NCI-H748 treated with DMSO at 0.1 percent for 48 hours (cell line): ENCODE measurements around the gene CCDC174.
"Not testable (repeated sequence)": the region's sequence is repeated elsewhere in the genome, so short reads cannot be mapped to it uniquely, and the experiment has no call there.

Experiments
- DNase-seq: peaks from one replicate; lab custom pipeline; 2025; lab: John Stamatoyannopoulos, UW

Gene CCDC174

DNA sequence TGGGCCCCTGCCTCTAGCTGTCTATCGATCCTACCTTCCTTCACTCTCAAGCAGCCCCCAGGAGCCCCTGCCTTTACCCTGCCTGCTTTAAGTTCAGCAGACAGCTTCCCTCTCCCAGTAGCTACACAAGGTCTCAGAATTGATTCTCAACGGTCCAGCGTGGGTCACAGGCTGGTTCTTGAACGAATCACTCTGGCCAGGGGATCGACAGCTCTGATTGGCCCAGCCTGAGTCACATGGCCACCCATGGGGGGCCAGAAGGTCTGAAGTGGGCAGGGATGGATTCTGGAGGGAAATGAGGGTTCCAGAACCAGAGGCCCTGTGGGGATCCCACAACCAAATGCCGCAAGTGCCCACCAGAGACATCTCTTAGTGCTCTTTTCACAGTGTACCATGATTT is 23.7 kb upstream of the CCDC174 start:
- no peak for DNase-seq

- DNase-seq, result no peak
Observed at GRCh38 chr3:14628406-14628805, 23.2 kb upstream of the CCDC174 start.

- DNase-seq, result no peak
Observed at GRCh38 chr3:14630404-14631100, 21.0 kb upstream of the CCDC174 start.

- no peak for DNase-seq
Observed at GRCh38 chr3:14631101-14631497, 20.5 kb upstream of the CCDC174 start.

GRCh38 chr3:14631687-14632441 is 19.7 kb upstream of the CCDC174 start:
- no peak for DNase-seq

DNA sequence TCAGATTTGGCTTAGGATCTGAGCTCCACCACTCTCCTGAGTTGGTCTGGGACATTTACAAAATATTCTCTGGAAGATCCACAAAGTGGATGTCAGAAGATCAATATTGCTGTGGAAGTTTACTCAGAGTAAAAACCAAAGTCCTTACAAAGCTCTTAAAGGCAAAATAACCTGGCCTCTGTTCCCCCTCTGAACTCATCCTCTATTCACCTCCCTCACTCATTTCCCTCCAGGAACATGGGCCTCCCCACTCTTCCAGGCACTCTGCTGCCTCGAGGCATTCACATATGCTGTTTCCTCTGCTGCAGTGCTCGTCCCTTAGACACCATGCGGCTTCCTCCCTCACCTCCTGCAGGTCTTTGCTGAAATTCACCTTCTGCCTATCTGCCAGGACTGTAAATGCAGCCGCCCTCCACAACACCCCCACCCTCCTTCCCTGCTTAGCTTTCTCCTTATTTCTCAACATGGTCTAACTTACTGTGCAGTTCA is 19.1 kb upstream of the CCDC174 start:
- DNase-seq, result no peak

- no peak for DNase-seq
Observed at GRCh38 chr3:14633417-14633816, 18.1 kb upstream of the CCDC174 start.

- DNase-seq, result no peak
Observed at GRCh38 chr3:14633819-14634424, 17.6 kb upstream of the CCDC174 start.

DNA sequence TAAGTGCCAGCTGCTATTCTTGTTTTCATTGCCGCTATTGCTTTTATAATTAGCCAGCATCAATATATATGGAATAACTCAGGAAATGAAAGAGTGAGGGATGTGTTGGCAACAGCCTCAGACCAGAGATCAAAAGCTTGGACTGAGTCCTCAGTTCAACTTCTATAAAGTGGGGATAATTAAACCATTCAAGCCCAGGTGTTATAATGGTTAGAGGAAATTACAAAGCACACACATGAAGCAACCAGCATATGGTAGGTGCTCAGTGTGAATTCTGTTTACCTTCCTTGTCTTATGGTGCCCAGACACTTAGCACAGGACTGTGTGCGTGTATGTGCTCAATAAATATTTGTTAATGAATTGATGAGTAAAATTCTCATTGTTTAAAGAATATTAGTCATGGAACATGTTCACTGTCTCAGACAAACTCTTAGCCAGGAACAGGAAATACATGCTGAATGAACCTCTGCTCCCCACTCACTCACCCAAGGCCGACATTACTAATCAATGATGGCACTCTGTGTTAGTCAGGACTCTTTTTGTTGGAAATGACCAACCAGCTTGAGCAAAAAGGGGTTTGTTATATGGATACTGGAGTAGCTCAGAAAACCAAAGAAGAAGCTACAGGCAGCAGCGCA is 16.7 kb upstream of the CCDC174 start:
- peak; percentile 46 for DNase-seq

DNA sequence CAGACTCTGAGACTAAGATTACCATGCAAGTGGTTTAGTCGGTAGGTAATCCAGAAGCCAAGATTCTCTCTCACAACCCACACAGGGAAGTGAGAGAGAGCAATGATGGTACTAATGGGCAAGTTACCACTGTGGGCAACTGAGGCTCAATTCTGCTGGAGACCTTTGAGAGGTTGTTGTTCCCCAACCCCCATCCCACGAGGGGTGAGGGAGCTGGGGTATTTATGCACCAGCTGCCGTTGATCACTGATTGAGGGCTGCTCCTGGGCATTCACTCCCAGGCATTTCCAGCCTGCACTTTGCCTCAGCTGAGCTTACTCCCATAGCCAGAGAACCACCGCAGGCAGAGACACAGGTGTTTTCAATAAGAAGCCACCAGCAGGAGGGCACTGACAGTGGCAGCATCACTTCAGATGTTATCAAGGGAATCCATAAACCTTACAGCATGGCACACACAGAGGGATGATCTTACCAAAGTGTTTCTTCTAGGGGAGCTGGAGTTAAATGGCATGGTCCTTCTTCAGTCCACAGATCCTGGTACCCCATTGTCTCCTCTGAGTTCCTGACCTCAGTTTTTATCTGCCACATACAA is 15.0 kb upstream of the CCDC174 start:
- DNase-seq, result no peak

GRCh38 chr3:14640157-14640562 is 11.4 kb upstream of the CCDC174 start:
- no peak for DNase-seq

- no peak for DNase-seq
Observed at GRCh38 chr3:14640734-14641133, 10.8 kb upstream of the CCDC174 start.

- DNase-seq, result no peak
Observed at GRCh38 chr3:14641346-14641745, 10.2 kb upstream of the CCDC174 start.

GRCh38 chr3:14645453-14645852 is 6.1 kb upstream of the CCDC174 start:
- DNase-seq, result no peak

DNA sequence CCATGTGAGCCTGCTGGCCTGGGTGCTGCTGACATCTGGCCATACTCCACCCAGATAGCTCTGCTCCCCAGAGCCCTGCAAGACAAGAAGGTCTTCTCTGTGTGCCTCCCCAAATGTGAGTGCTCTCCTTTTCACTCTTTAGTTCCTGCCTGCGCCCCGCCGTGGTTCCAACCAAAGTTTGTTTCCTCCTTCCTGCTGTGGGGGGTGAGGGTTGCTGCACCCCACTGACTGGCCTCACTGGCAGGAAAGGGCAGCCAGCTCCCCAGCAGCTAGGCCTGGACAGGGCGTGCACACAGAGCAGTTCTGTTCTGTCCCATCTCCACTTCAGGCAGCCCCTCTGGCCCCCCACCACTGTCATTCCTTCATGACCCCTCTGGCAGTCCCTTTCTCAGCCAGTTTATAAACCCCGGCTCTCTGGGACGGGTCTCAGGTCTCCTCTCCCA is 5.4 kb upstream of the CCDC174 start:
- no peak for DNase-seq

- no peak for DNase-seq
Observed at GRCh38 chr3:14646589-14647413, 4.8 kb upstream of the CCDC174 start.

DNA sequence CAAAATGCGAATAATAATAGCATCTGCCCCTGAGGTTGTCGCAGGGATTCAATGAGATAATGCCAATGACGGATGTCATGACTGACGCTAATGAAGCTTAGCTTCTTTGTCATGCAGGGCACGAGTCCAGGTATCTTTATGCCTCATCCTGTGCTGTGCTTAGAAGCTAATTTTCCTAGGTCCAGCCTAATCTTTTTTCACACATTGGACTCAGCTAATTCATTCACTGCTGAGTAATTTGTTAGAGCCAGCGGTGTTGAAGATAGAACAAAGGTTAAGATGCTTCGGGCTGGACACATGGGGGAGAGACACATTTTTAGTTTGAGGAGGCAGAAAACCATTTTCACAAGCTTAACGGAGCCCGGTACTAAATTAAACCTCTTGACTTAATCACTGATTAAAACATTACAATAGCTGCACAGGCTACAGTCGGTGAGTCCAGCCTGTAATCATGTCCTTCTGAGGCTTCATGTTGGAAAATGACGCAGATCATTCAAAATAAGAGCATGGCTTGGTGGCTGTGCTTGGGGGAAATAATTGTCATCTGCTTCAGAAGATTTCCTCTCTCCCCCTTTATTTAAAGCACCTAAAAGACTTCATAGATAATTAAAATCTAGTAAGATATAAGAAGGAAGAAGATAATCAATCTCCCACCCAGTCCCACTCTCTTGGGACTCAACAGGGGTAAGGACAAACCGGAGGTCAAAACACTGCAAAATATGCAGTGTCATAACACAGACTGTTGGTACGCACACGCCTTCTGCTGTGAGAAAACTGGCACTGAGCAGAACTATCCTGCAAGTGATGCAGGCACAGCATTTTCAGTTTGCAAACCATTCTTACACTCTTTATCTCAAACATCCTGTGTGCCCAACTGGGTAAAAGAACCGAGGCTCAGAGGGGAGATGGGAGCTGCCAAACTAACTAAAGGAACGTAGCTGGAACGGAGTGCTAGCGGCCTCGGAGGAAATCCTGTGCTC is 3.3 kb upstream of the CCDC174 start:
- no peak for DNase-seq

DNA sequence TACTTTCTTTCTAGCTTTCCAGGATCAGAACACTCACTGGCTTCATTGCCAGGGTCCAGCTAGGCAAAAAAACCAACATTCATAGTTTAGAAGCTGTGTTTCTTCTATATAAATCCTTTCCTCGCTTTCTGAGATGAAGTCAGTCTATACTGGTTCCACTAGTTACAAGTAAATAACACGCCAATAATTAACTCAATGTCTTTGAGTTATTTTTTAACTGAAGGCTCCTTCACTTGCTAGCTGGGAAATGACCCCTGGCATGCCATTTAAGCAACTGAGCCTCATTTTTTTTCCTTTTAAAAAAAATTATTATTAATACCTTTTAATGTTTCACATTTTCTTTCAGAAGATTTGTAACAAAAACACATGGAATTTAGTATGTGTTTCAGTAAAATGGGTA is 2.1 kb upstream of the CCDC174 start:
- no peak for DNase-seq

GRCh38 chr3:14650193-14650592 is 1.4 kb upstream of the CCDC174 start:
- no peak for DNase-seq

DNA sequence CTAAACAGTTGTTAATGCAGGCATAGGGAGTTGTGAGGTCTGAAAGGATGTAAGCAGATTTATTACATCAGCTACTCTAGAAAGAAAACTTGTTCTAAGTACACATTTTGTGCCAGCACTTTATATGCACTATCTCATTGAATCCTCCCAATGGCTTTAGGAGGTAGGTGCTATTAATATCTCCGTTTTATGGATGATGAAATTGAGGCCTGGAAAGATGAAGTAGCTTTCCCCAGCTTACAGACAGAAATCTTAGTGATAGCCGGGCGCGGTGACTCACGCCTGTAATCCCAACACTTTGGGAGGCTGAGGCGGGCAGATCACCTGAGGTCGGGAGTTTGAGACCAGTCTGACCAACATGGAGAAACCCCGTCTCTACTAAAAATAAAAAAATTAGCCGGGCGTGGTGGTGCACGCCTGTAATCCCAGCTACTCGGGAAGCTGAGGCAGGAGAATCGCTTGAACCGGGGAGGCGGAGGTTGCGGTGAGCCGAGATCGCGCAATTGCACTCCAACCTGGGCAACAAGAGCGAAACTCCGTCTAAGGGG is 872 bp downstream of the CCDC174 start:
- DNase-seq, result not testable (repeated sequence)
